Naive thymus-derived CD4-positive, alpha-beta T cell (primary cell): ENCODE measurements around the gene CCDC187. TPM values are rescaled to one million over a fixed set of nuclear protein-coding genes. Genes with fewer than 3 reads are reported as not detected.

Source experiments
- ATAC-seq: fragments of 150-1000 bp; cut with Tn5 transposase; 2 replicates; pipeline ENCODE4 v1.10.0; 2021; ENCODE audit warnings: mild to moderate bottlenecking, moderate library complexity
- CTCF ChIA-PET: fragments of 350-600 bp; sonication (Branson Sonifier 250); formaldehyde crosslinking; loops from one replicate; lab custom pipeline; 2021; ENCODE audit warnings: antibody characterized with exemption; lab: Charles Lee
- POLR2A ChIA-PET: fragments of 350-600 bp; sonication (Branson Sonifier 250); formaldehyde crosslinking; loops from one replicate; lab custom pipeline; 2021; ENCODE audit warnings: antibody characterized with exemption, inconsistent platforms; lab: Charles Lee
- DNase-seq, 9 donors: peaks; one replicate each; pipeline versions ENCODE4 v3.0.0 to v3.0.0-alpha.2; 2020 to 2022; ENCODE audit warnings: mixed read lengths in 1 of 9
- H3K27ac ChIP-seq: one replicate; pipeline ENCODE4 v1.7.0; 2013; ENCODE audit warnings: mild to moderate bottlenecking, low read depth, low read length, moderate library complexity
- H3K27me3 ChIP-seq, 2 donors: one replicate each; pipeline ENCODE4 v1.7.0; 2013; ENCODE audit warnings: low read length in 2 of 2, mild to moderate bottlenecking in 2 of 2, moderate library complexity in 2 of 2; ENCODE audit not compliant: control insufficient read depth in 2 of 2, insufficient read depth in 2 of 2
- H3K36me3 ChIP-seq, 3 experiments: 1 replicate in 2 of 3; 2 replicates in 1 of 3; pipeline ENCODE4 v1.7.0; 2013; ENCODE audit warnings: low read length in 3 of 3, mild to moderate bottlenecking in 3 of 3, moderate library complexity in 1 of 3; ENCODE audit not compliant: insufficient read depth in 3 of 3, control insufficient read depth in 2 of 3
- H3K4me1 ChIP-seq, 2 donors: one replicate each; pipeline ENCODE4 v1.7.0; 2013; ENCODE audit warnings: low read length in 2 of 2, mild to moderate bottlenecking in 2 of 2, moderate library complexity in 1 of 2; ENCODE audit not compliant: control insufficient read depth in 2 of 2, insufficient read depth in 2 of 2
- H3K4me3 ChIP-seq: 2 replicates; pipeline ENCODE4 v1.7.0; 2013; ENCODE audit warnings: mild to moderate bottlenecking, low read length
- H3K9me3 ChIP-seq, 3 experiments: 1 replicate in 2 of 3; 2 replicates in 1 of 3; pipeline ENCODE4 v1.7.0; 2013; ENCODE audit warnings: low read length in 3 of 3; ENCODE audit not compliant: control insufficient read depth in 2 of 3
- H3K27ac Mint-ChIP-seq, 9 donors: one replicate each; pipeline ENCODE4 v1.8.0; 2020 to 2022; ENCODE audit warnings: mixed read lengths in 9 of 9, mild to moderate bottlenecking in 8 of 9, moderate library complexity in 5 of 9, inconsistent platforms in 2 of 9
- H3K27me3 Mint-ChIP-seq, 5 donors: one replicate each; pipeline ENCODE4 v1.8.0; 2021 to 2022; ENCODE audit warnings: mixed read lengths in 5 of 5, mild to moderate bottlenecking in 1 of 5
- H3K36me3 Mint-ChIP-seq, 5 donors: one replicate each; pipeline ENCODE4 v1.8.0; 2020 to 2022; ENCODE audit warnings: mixed read lengths in 5 of 5, mild to moderate bottlenecking in 3 of 5, inconsistent platforms in 1 of 5
- H3K4me1 Mint-ChIP-seq, 7 donors: one replicate each; pipeline ENCODE4 v1.8.0; 2020 to 2022; ENCODE audit warnings: mixed read lengths in 7 of 7, mild to moderate bottlenecking in 3 of 7, inconsistent platforms in 1 of 7
- H3K4me3 Mint-ChIP-seq, 10 donors: one replicate each; pipeline ENCODE4 v1.8.0; 2020 to 2022; ENCODE audit warnings: mild to moderate bottlenecking in 10 of 10, mixed read lengths in 10 of 10, moderate library complexity in 6 of 10, inconsistent platforms in 2 of 10
- H3K9me3 Mint-ChIP-seq, 11 donors: one replicate each; pipeline ENCODE4 v1.8.0; 2020 to 2022; ENCODE audit warnings: mixed read lengths in 11 of 11, mild to moderate bottlenecking in 4 of 11, inconsistent platforms in 1 of 11, moderate library complexity in 1 of 11
- intact Hi-C, 2 donors: fragments of 100-400 bp; cut with micrococcal nuclease; formaldehyde crosslinking; loops; one replicate each; pipeline ENCODE4 v1.15.1; 2023
- polyA plus RNA-seq, 2 donors: library from polyadenylated mRNA; unstranded; fragments of 300-500 nt; fragmentation: Illumina TruSeq; gene quantifications; one replicate each; pipeline ENCODE4 v1.2.3, GENCODE V29; 2021
- total RNA-seq, 6 experiments: library from RNA in 5 of 6; stranded (reverse) in 5 of 6; gene quantifications; 1 replicate in 5 of 6; 2 replicates in 1 of 6; pipeline ENCODE4 v1.2.3 and lab custom pipeline; 2021 to 2026

Gene CCDC187
- total and polyA plus RNA-seq, 7 experiments from 2014 or later, result 0.10 TPM; not detected in 6

GRCh38 chr9:136343121-136343883, 39.4 kb upstream of the CCDC187 start:
- Histone ChIP-seq H3K4me3 (no peak overlapping the region), H3K9me3 (no peaks in the 10 kb centered on the region), H3K27ac (no peak overlapping the region), H3K36me3 (no peaks in the 10 kb centered on the region), H3K27me3 (no peaks in the 10 kb centered on the region), H3K4me1 (no peaks in the 10 kb centered on the region)
- no peak for DNase-seq
- peak overlapping the region in 1 of 10 donors; percentile 44 for H3K4me3 Mint-ChIP-seq
- no peaks in the 10 kb centered on the region for H3K27me3 Mint-ChIP-seq
- H3K36me3 Mint-ChIP-seq, result no peaks in the 10 kb centered on the region
- no peaks in the 10 kb centered on the region for H3K9me3 Mint-ChIP-seq
- intact Hi-C loops, result no loop called here
- POLR2A ChIA-PET, result no interaction called here
- CTCF ChIA-PET, result no interaction called here
- no peak for ATAC-seq
- H3K4me1 Mint-ChIP-seq, result peaks cover 0 to 2% (median 0%) of the 10 kb centered on the region in 7 donors
- no peak overlapping the region for H3K27ac Mint-ChIP-seq

- ATAC-seq, result peak; percentile 86
- Histone ChIP-seq H3K4me1 (no peaks in the 10 kb centered on the region), H3K4me3 (no peak overlapping the region), H3K27ac (no peak overlapping the region), H3K36me3 (no peaks in the 10 kb centered on the region), H3K27me3 (no peaks in the 10 kb centered on the region), H3K9me3 (no peaks in the 10 kb centered on the region)
- H3K27me3 Mint-ChIP-seq, result no peaks in the 10 kb centered on the region
- peak in 8 of 9 donors; percentile 18 to 82 (median 49) for DNase-seq
- POLR2A ChIA-PET, result no interaction called here
- H3K4me3 Mint-ChIP-seq, result peak overlapping the region in 3 of 10 donors; percentile 19 to 44 (median 33)
- intact Hi-C loops, result loop anchor here in 1 of 2 donors (1.0 kb wide), 1 partner anchor 21 kb away; the partner anchor contains the start of gene DNLZ
- H3K27ac Mint-ChIP-seq, result no peak overlapping the region
- H3K4me1 Mint-ChIP-seq, result peaks cover 0 to 2% (median 0%) of the 10 kb centered on the region in 7 donors
- CTCF ChIA-PET, result no interaction called here
- no peaks in the 10 kb centered on the region for H3K36me3 Mint-ChIP-seq
- H3K9me3 Mint-ChIP-seq, result no peaks in the 10 kb centered on the region
Measured at GRCh38 chr9:136342181-136343120, 38.6 kb upstream of the CCDC187 start.

GRCh38 chr9:136341769-136342168, 37.9 kb upstream of the CCDC187 start:
- Mint-ChIP-seq H3K4me1 (peaks cover 0 to 2% (median 0%) of the 10 kb centered on the region in 7 donors), H3K27ac (no peak overlapping the region), H3K27me3 (no peaks in the 10 kb centered on the region), H3K36me3 (no peaks in the 10 kb centered on the region), H3K4me3 (no peak overlapping the region), H3K9me3 (no peaks in the 10 kb centered on the region)
- Histone ChIP-seq H3K27me3 (no peaks in the 10 kb centered on the region), H3K4me3 (no peak overlapping the region), H3K4me1 (no peaks in the 10 kb centered on the region), H3K36me3 (no peaks in the 10 kb centered on the region), H3K27ac (no peak overlapping the region), H3K9me3 (no peaks in the 10 kb centered on the region)
- no peak for DNase-seq
- ChIA-PET CTCF (no interaction called here), POLR2A (no interaction called here)
- no peak for ATAC-seq
- intact Hi-C loops, result loop anchor here in 1 of 2 donors (1.0 kb wide), 1 partner anchor 22 kb away; the partner anchor contains the start of gene DNLZ

GRCh38 chr9:136341042-136341655, 37.3 kb upstream of the CCDC187 start:
- H3K4me3 ChIP-seq, result no peak overlapping the region
- DNase-seq (no peak), ATAC-seq (no peak)
- no peaks in the 10 kb centered on the region for H3K4me1 ChIP-seq
- H3K27me3 Mint-ChIP-seq, result no peaks in the 10 kb centered on the region
- H3K4me3 Mint-ChIP-seq, result no peak overlapping the region
- H3K27me3 ChIP-seq, result no peaks in the 10 kb centered on the region
- H3K4me1 Mint-ChIP-seq, result peaks cover 0 to 2% (median 0%) of the 10 kb centered on the region in 7 donors
- H3K36me3 Mint-ChIP-seq, result no peaks in the 10 kb centered on the region
- CTCF ChIA-PET, result no interaction called here
- H3K27ac ChIP-seq, result no peak overlapping the region
- POLR2A ChIA-PET, result no interaction called here
- H3K36me3 ChIP-seq, result no peaks in the 10 kb centered on the region
- H3K9me3 Mint-ChIP-seq, result no peaks in the 10 kb centered on the region
- no peak overlapping the region for H3K27ac Mint-ChIP-seq
- intact Hi-C loops, result no loop called here
- no peaks in the 10 kb centered on the region for H3K9me3 ChIP-seq

GRCh38 chr9:136340356-136341041, 36.6 kb upstream of the CCDC187 start:
- POLR2A ChIA-PET, result no interaction called here
- H3K36me3 ChIP-seq, result no peaks in the 10 kb centered on the region
- Mint-ChIP-seq H3K9me3 (no peaks in the 10 kb centered on the region), H3K27ac (no peak overlapping the region), H3K4me1 (peaks cover 0 to 2% (median 0%) of the 10 kb centered on the region in 7 donors), H3K27me3 (no peaks in the 10 kb centered on the region), H3K4me3 (no peak overlapping the region), H3K36me3 (no peaks in the 10 kb centered on the region)
- H3K27me3 ChIP-seq, result no peaks in the 10 kb centered on the region
- DNase-seq (no peak), ATAC-seq (no peak)
- H3K9me3 ChIP-seq, result no peaks in the 10 kb centered on the region
- H3K4me1 ChIP-seq, result no peaks in the 10 kb centered on the region
- no peak overlapping the region for H3K4me3 ChIP-seq
- CTCF ChIA-PET, result no interaction called here
- intact Hi-C loops, result no loop called here
- H3K27ac ChIP-seq, result no peak overlapping the region

- H3K4me3 Mint-ChIP-seq, result no peak overlapping the region
- H3K27me3 Mint-ChIP-seq, result no peaks in the 10 kb centered on the region
- POLR2A ChIA-PET, result no interaction called here
Measured at GRCh38 chr9:136339958-136340310, 36.0 kb upstream of the CCDC187 start.

More at GRCh38 chr9:136339958-136340310, 36.0 kb upstream of the CCDC187 start:
- Histone ChIP-seq H3K4me3 (no peak overlapping the region), H3K36me3 (no peaks in the 10 kb centered on the region), H3K4me1 (no peaks in the 10 kb centered on the region), H3K27me3 (no peaks in the 10 kb centered on the region), H3K9me3 (no peaks in the 10 kb centered on the region), H3K27ac (no peak overlapping the region)
- H3K27ac Mint-ChIP-seq, result no peak overlapping the region
- no peak for DNase-seq
- CTCF ChIA-PET, result no interaction called here
- intact Hi-C loops, result loop anchor here in 1 of 2 donors (1.0 kb wide), 1 partner anchor 60 kb away; the partner anchor contains the start of gene SNAPC4
- H3K4me1 Mint-ChIP-seq, result peaks cover 0 to under 1% (median 0%) of the 10 kb centered on the region in 7 donors
- H3K36me3 Mint-ChIP-seq, result no peaks in the 10 kb centered on the region
- ATAC-seq, result no peak
- H3K9me3 Mint-ChIP-seq, result no peaks in the 10 kb centered on the region
